GM23338 (cell line): ENCODE results near the gene DYNC2LI1. TPM values are rescaled to one million over a fixed set of nuclear protein-coding genes. Genes with fewer than 3 reads are reported as not detected.

Source experiments
- ATAC-seq: fragments of 200-7000 bp; cut with Tn5 transposase; 3 replicates; pipeline ENCODE4 v1.9.1; 2020
- DNase-seq: peaks from one replicate; pipeline ENCODE4 v3.0.0-alpha.2; 2015; ENCODE audit warnings: low spot score
- H2AFZ ChIP-seq: fragments of 200-600 bp; sonication (generic); 2 replicates; pipeline ENCODE4 v1.8.0; 2016; ENCODE audit warnings: antibody characterized with exemption, mild to moderate bottlenecking, moderate library complexity
- H3F3A ChIP-seq: fragments of 200-600 bp; sonication (generic); replicated peaks from 2 replicates; pipeline ENCODE4 v1.8.0; 2017; ENCODE audit warnings: antibody characterized with exemption, mixed run types, low read depth
- H3K27ac ChIP-seq: fragments of 200-600 bp; sonication (generic); 2 replicates; pipeline ENCODE4 v1.6.1; 2016; ENCODE audit warnings: low read depth
- H3K27me3 ChIP-seq: fragments of 200-600 bp; sonication (generic); 2 replicates; pipeline ENCODE4 v1.8.0; 2016; ENCODE audit warnings: mild to moderate bottlenecking, mixed run types, moderate library complexity; ENCODE audit not compliant: insufficient read depth
- H3K36me3 ChIP-seq: fragments of 200-600 bp; sonication (generic); 2 replicates; pipeline ENCODE4 v1.8.0; 2016; ENCODE audit warnings: mild to moderate bottlenecking; ENCODE audit not compliant: insufficient read depth
- H3K4me1 ChIP-seq: fragments of 200-600 bp; sonication (generic); 2 replicates; pipeline ENCODE4 v1.8.0; 2016; ENCODE audit warnings: mild to moderate bottlenecking, moderate library complexity; ENCODE audit not compliant: insufficient read depth
- H3K4me2 ChIP-seq: fragments of 200-600 bp; sonication (generic); 2 replicates; pipeline ENCODE4 v1.7.1; 2017; ENCODE audit warnings: mixed run types
- H3K4me3 ChIP-seq: fragments of 200-600 bp; sonication (generic); 2 replicates; pipeline ENCODE4 v1.6.1; 2016; ENCODE audit warnings: mixed run types
- H3K79me2 ChIP-seq: fragments of 200-600 bp; sonication (generic); replicated peaks from 2 replicates; pipeline ENCODE4 v1.8.0; 2017; ENCODE audit warnings: mild to moderate bottlenecking; ENCODE audit not compliant: insufficient read depth
- H3K9me2 ChIP-seq: fragments of 200-600 bp; sonication (generic); 2 replicates; pipeline ENCODE4 v1.8.0; 2017; ENCODE audit not compliant: insufficient read depth
- H4K20me1 ChIP-seq: fragments of 200-600 bp; sonication (generic); replicated peaks from 2 replicates; pipeline ENCODE4 v1.8.0; 2017; ENCODE audit warnings: mild to moderate bottlenecking; ENCODE audit not compliant: insufficient read depth
- H3K27ac Mint-ChIP-seq: 2 replicates; pipeline ENCODE4 v1.8.0; 2020; ENCODE audit warnings: inconsistent platforms, mild to moderate bottlenecking, moderate library complexity, mixed read lengths
- H3K27me3 Mint-ChIP-seq: 3 replicates; pipeline ENCODE4 v1.8.0; 2022; ENCODE audit warnings: low read depth, mild to moderate bottlenecking, moderate library complexity, mixed read lengths, inconsistent platforms; ENCODE audit not compliant: insufficient read depth, poor library complexity
- H3K36me3 Mint-ChIP-seq: 3 replicates; pipeline ENCODE4 v1.8.0; 2021; ENCODE audit warnings: low read depth, mild to moderate bottlenecking, inconsistent platforms, moderate library complexity, mixed read lengths
- H3K4me1 Mint-ChIP-seq: 3 replicates; pipeline ENCODE4 v1.8.0; 2020; ENCODE audit warnings: mild to moderate bottlenecking, inconsistent platforms, mixed read lengths
- H3K4me3 Mint-ChIP-seq: 3 replicates; pipeline ENCODE4 v1.8.0; 2021; ENCODE audit warnings: moderate library complexity, mild to moderate bottlenecking, inconsistent platforms, mixed read lengths
- H3K9me3 Mint-ChIP-seq: 3 replicates; pipeline ENCODE4 v1.8.0; 2020; ENCODE audit warnings: moderate library complexity, mild to moderate bottlenecking, inconsistent platforms, mixed read lengths
- CREB1 ChIP-seq: fragments of 250-450 bp; sonication (Bioruptor Pico); IDR thresholded peaks from 2 replicates; pipeline ENCODE4 v1.5.0; 2020; ENCODE audit warnings: low read depth, mild to moderate bottlenecking, moderate library complexity
- EZH2 ChIP-seq: fragments of 200-600 bp; sonication (generic); IDR thresholded peaks from one replicate; pipeline ENCODE4 v1.8.0; 2017; ENCODE audit warnings: antibody characterized with exemption, mild to moderate bottlenecking, low read depth; ENCODE audit not compliant: unreplicated experiment
- EZH2phosphoT487 ChIP-seq: fragments of 200-600 bp; sonication (generic); IDR thresholded peaks from one replicate; pipeline ENCODE4 v1.8.1; 2018; ENCODE audit warnings: antibody characterized with exemption; ENCODE audit not compliant: unreplicated experiment
- JUNB ChIP-seq: IDR thresholded peaks from one replicate; pipeline ENCODE4 v1.6.1; 2016; ENCODE audit warnings: antibody characterized with exemption; ENCODE audit not compliant: unreplicated experiment
- NANOG ChIP-seq: IDR thresholded peaks from 2 replicates; pipeline ENCODE4 v1.6.1; 2016; ENCODE audit warnings: antibody characterized with exemption, borderline replicate concordance
- POLR2AphosphoS5 ChIP-seq: IDR thresholded peaks from 2 replicates; pipeline ENCODE4 v1.6.1; 2016; ENCODE audit warnings: antibody characterized with exemption, low read depth
- STAT1 ChIP-seq: IDR thresholded peaks from one replicate; pipeline ENCODE4 v1.6.1; 2016; ENCODE audit warnings: antibody characterized with exemption; ENCODE audit not compliant: unreplicated experiment
- ZNF114 ChIP-seq: fragments of 250-450 bp; sonication (Bioruptor Pico); IDR thresholded peaks from 2 replicates; pipeline ENCODE4 v1.5.0; 2020; ENCODE audit warnings: mild to moderate bottlenecking, moderate library complexity
- ZNF331 ChIP-seq: fragments of 250-450 bp; sonication (Bioruptor Pico); IDR thresholded peaks from 2 replicates; pipeline ENCODE4 v1.5.0; 2020; ENCODE audit warnings: low read depth, mild to moderate bottlenecking, moderate library complexity
- polyA plus RNA-seq: library from polyadenylated mRNA; unstranded; fragments of >200 nt; fragmentation: Nextera tagmentation; extraction: Ambion mirVana; gene quantifications from 2 replicates; pipeline ENCODE4 v1.2.1, GENCODE V29; 2016
- total RNA-seq: library from RNA; depleted of rRNA; stranded (reverse); fragments of >200 nt; shearing (Covaris generic); gene quantifications from 2 replicates; pipeline ENCODE4 v1.2.3, GENCODE V29; 2014
- TF ChIP-seq, protein P1 (sequence below): IDR thresholded peaks from one replicate; pipeline ENCODE4 v1.6.1; 2018; ENCODE audit warnings: antibody characterized with exemption; ENCODE audit not compliant: unreplicated experiment
- TF ChIP-seq, protein P2 (sequence below), 2 experiments: fragments of 200-600 bp in 1 of 2; sonication (generic) in 1 of 2; conservative IDR thresholded peaks; 2 replicates each; pipeline versions ENCODE4 v1.5.1 to v1.6.1; 2016 to 2017; ENCODE audit warnings: antibody characterized with exemption in 2 of 2, low read depth in 2 of 2, mild to moderate bottlenecking in 2 of 2, moderate library complexity in 1 of 2
- TF ChIP-seq, protein P3 (sequence below): fragments of 250-450 bp; sonication (Bioruptor Pico); IDR thresholded peaks from 2 replicates; pipeline ENCODE4 v1.5.0; 2020; ENCODE audit warnings: mild to moderate bottlenecking, moderate library complexity
- TF ChIP-seq, protein P4 (sequence below): IDR thresholded peaks from 2 replicates; pipeline ENCODE4 v1.6.1; 2016; ENCODE audit warnings: antibody characterized with exemption

The DYNC2LI1 gene
- total and polyA plus RNA-seq, 2 experiments from 2014 or later, result 8.4 to 11.5 TPM

DNA sequence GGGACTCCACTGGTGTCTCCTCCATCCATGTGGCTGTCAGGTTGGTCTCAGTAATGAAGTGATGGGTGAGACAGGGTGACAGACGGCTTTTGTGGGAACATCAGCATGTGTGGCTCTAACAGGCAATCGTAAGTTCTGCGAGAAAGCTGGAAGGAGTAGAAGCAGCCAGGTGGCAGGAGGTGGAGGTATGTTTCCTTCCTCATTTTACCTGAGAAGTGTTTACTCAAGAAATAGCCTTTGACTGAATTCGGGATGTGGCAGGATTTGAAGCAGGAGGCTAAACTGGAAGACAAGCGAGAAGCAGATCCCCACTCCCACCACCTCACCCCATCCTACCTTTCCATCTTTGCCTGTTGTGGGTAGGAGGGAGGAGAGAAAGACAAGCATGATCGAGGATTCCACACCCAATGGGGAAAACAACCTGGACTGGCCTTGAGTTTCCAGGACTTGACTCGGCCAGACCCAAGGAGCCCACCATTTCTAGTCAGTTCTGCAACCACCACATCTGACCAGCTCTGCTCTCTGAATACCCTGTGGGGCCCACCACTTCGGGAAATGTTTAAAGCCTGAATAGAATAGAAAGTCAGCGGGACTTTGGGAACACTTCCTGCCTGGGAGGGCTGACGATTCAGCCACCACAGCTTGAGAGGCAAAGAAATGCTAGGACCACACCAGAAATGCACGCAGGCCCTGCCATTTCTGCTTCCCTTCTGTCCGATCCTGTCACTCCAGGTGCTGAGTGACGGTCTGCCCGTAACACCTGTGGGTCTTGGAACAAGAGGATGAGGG is 66.1 kb downstream of the DYNC2LI1 start:
- H3K27me3 ChIP-seq, result no peaks in the 10 kb centered on the region
- H3K4me1 ChIP-seq, result no peaks in the 10 kb centered on the region; the same call in 1 of the 2 replicates
- H3F3A ChIP-seq, result no peaks in the 10 kb centered on the region
- no peak overlapping the region for H3K27ac ChIP-seq
- no peak for TF ChIP-seq NANOG
- TF ChIP-seq EZH2, result no peak
- TF ChIP-seq, protein P1, sequence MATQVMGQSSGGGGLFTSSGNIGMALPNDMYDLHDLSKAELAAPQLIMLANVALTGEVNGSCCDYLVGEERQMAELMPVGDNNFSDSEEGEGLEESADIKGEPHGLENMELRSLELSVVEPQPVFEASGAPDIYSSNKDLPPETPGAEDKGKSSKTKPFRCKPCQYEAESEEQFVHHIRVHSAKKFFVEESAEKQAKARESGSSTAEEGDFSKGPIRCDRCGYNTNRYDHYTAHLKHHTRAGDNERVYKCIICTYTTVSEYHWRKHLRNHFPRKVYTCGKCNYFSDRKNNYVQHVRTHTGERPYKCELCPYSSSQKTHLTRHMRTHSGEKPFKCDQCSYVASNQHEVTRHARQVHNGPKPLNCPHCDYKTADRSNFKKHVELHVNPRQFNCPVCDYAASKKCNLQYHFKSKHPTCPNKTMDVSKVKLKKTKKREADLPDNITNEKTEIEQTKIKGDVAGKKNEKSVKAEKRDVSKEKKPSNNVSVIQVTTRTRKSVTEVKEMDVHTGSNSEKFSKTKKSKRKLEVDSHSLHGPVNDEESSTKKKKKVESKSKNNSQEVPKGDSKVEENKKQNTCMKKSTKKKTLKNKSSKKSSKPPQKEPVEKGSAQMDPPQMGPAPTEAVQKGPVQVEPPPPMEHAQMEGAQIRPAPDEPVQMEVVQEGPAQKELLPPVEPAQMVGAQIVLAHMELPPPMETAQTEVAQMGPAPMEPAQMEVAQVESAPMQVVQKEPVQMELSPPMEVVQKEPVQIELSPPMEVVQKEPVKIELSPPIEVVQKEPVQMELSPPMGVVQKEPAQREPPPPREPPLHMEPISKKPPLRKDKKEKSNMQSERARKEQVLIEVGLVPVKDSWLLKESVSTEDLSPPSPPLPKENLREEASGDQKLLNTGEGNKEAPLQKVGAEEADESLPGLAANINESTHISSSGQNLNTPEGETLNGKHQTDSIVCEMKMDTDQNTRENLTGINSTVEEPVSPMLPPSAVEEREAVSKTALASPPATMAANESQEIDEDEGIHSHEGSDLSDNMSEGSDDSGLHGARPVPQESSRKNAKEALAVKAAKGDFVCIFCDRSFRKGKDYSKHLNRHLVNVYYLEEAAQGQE, result no peak
- TF ChIP-seq, protein P2, sequence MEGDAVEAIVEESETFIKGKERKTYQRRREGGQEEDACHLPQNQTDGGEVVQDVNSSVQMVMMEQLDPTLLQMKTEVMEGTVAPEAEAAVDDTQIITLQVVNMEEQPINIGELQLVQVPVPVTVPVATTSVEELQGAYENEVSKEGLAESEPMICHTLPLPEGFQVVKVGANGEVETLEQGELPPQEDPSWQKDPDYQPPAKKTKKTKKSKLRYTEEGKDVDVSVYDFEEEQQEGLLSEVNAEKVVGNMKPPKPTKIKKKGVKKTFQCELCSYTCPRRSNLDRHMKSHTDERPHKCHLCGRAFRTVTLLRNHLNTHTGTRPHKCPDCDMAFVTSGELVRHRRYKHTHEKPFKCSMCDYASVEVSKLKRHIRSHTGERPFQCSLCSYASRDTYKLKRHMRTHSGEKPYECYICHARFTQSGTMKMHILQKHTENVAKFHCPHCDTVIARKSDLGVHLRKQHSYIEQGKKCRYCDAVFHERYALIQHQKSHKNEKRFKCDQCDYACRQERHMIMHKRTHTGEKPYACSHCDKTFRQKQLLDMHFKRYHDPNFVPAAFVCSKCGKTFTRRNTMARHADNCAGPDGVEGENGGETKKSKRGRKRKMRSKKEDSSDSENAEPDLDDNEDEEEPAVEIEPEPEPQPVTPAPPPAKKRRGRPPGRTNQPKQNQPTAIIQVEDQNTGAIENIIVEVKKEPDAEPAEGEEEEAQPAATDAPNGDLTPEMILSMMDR (conservative IDR thresholded peaks at IDR 0.05; ENCODE audit: low read depth in 2 of 2), result no peak
- TF ChIP-seq, protein P3, sequence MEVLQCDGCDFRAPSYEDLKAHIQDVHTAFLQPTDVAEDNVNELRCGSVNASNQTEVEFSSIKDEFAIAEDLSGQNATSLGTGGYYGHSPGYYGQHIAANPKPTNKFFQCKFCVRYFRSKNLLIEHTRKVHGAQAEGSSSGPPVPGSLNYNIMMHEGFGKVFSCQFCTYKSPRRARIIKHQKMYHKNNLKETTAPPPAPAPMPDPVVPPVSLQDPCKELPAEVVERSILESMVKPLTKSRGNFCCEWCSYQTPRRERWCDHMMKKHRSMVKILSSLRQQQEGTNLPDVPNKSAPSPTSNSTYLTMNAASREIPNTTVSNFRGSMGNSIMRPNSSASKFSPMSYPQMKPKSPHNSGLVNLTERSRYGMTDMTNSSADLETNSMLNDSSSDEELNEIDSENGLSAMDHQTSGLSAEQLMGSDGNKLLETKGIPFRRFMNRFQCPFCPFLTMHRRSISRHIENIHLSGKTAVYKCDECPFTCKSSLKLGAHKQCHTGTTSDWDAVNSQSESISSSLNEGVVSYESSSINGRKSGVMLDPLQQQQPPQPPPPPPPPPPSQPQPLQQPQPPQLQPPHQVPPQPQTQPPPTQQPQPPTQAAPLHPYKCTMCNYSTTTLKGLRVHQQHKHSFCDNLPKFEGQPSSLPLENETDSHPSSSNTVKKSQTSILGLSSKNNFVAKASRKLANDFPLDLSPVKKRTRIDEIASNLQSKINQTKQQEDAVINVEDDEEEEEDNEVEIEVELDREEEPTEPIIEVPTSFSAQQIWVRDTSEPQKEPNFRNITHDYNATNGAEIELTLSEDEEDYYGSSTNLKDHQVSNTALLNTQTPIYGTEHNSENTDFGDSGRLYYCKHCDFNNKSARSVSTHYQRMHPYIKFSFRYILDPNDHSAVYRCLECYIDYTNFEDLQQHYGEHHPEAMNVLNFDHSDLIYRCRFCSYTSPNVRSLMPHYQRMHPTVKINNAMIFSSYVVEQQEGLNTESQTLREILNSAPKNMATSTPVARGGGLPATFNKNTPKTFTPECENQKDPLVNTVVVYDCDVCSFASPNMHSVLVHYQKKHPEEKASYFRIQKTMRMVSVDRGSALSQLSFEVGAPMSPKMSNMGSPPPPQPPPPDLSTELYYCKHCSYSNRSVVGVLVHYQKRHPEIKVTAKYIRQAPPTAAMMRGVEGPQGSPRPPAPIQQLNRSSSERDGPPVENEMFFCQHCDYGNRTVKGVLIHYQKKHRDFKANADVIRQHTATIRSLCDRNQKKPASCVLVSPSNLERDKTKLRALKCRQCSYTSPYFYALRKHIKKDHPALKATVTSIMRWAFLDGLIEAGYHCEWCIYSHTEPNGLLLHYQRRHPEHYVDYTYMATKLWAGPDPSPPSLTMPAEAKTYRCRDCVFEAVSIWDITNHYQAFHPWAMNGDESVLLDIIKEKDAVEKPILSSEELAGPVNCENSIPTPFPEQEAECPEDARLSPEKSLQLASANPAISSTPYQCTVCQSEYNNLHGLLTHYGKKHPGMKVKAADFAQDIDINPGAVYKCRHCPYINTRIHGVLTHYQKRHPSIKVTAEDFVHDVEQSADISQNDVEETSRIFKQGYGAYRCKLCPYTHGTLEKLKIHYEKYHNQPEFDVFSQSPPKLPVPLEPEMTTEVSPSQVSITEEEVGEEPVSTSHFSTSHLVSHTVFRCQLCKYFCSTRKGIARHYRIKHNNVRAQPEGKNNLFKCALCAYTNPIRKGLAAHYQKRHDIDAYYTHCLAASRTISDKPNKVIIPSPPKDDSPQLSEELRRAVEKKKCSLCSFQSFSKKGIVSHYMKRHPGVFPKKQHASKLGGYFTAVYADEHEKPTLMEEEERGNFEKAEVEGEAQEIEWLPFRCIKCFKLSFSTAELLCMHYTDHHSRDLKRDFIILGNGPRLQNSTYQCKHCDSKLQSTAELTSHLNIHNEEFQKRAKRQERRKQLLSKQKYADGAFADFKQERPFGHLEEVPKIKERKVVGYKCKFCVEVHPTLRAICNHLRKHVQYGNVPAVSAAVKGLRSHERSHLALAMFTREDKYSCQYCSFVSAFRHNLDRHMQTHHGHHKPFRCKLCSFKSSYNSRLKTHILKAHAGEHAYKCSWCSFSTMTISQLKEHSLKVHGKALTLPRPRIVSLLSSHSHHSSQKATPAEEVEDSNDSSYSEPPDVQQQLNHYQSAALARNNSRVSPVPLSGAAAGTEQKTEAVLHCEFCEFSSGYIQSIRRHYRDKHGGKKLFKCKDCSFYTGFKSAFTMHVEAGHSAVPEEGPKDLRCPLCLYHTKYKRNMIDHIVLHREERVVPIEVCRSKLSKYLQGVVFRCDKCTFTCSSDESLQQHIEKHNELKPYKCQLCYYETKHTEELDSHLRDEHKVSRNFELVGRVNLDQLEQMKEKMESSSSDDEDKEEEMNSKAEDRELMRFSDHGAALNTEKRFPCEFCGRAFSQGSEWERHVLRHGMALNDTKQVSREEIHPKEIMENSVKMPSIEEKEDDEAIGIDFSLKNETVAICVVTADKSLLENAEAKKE (CRISPR knock-in tag), result no peak
- TF ChIP-seq EZH2phosphoT487, result no peak
- TF ChIP-seq, protein P4, sequence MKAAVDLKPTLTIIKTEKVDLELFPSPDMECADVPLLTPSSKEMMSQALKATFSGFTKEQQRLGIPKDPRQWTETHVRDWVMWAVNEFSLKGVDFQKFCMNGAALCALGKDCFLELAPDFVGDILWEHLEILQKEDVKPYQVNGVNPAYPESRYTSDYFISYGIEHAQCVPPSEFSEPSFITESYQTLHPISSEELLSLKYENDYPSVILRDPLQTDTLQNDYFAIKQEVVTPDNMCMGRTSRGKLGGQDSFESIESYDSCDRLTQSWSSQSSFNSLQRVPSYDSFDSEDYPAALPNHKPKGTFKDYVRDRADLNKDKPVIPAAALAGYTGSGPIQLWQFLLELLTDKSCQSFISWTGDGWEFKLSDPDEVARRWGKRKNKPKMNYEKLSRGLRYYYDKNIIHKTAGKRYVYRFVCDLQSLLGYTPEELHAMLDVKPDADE, result no peak
- TF ChIP-seq CREB1, result no peak
- TF ChIP-seq ZNF331 (CRISPR knock-in tag), result no peak
- TF ChIP-seq POLR2AphosphoS5, result no peak
- TF ChIP-seq ZNF114 (CRISPR knock-in tag), result no peak
- TF ChIP-seq STAT1, result no peak
- TF ChIP-seq JUNB, result no peak
- no peak overlapping the region for H3K4me2 ChIP-seq
- Mint-ChIP-seq H3K36me3 (no peaks in the 10 kb centered on the region), H3K4me1 (peaks cover 15% of the 10 kb centered on the region), H3K27ac (no peak overlapping the region), H3K4me3 (no peak overlapping the region; the same call in 2 of the 3 replicates), H3K9me3 (no peaks in the 10 kb centered on the region), H3K27me3 (peaks cover 5% of the 10 kb centered on the region)
- ATAC-seq (no peak), DNase-seq (no peak)
- peak overlapping the region; percentile 80; the same call in 1 of the 2 replicates for H2AFZ ChIP-seq
- H3K4me3 ChIP-seq, result no peak overlapping the region
- H4K20me1 ChIP-seq, result no peaks in the 10 kb centered on the region
- H3K9me2 ChIP-seq, result 0 out of 2 replicates have a peak, but pooled peaks cover 5% of the 10 kb centered on the region
- H3K79me2 ChIP-seq, result no peaks in the 10 kb centered on the region
- no peaks in the 10 kb centered on the region for H3K36me3 ChIP-seq
